Activated naive CD8-positive, alpha-beta T cell treated with anti-CD3 and anti-CD28 coated beads, Interleukin-2, amount 50 U/mL, for 24 hours (primary cell): ENCODE results near the gene ZNF22.

Experiments used
- ATAC-seq: fragments of 150-1000 bp; cut with Tn5 transposase; one replicate; pipeline ENCODE4 v1.10.0; 2021
- DNase-seq: peaks from one replicate; pipeline ENCODE4 v3.0.0; 2021
- H3K27ac Mint-ChIP-seq: one replicate; pipeline ENCODE4 v1.8.0; 2021; ENCODE audit warnings: mild to moderate bottlenecking, mixed read lengths
- H3K27me3 Mint-ChIP-seq: one replicate; pipeline ENCODE4 v1.8.0; 2021; ENCODE audit warnings: mixed read lengths
- H3K36me3 Mint-ChIP-seq: one replicate; pipeline ENCODE4 v1.8.0; 2021; ENCODE audit warnings: low read depth, mixed read lengths
- H3K4me1 Mint-ChIP-seq: one replicate; pipeline ENCODE4 v1.8.0; 2021; ENCODE audit warnings: mixed read lengths
- H3K4me3 Mint-ChIP-seq: one replicate; pipeline ENCODE4 v1.8.0; 2021; ENCODE audit warnings: mild to moderate bottlenecking, moderate library complexity, mixed read lengths
- H3K9me3 Mint-ChIP-seq: one replicate; pipeline ENCODE4 v1.8.0; 2021; ENCODE audit warnings: mixed read lengths

ZNF22 gene

DNA sequence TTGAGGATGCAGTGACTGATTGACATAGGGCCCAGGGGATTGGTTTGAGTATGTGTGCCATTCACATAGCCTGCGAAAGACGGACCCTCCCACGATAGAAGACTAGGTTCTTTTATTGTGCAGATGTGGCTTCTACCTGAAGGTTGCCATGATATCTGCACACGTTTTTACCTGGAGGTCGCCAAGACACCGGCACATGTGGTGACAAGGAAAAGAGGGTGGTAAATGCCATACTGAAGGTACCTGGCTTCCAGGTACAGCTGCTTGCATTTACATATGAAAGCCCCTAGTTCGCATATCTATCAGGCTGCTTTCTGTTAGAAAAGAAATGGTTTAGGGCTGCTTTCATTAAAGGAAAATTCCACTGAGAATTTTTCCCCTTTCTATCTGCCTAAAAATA, 43.6 kb downstream of the ZNF22 start:
- no peak for DNase-seq
- no peak overlapping the region for H3K27ac Mint-ChIP-seq
- no peak for ATAC-seq
- H3K4me1 Mint-ChIP-seq: no peaks in the 10 kb centered on the region
- H3K9me3 Mint-ChIP-seq: peaks cover 13% of the 10 kb centered on the region
- no peak overlapping the region for H3K4me3 Mint-ChIP-seq
- H3K27me3 Mint-ChIP-seq: no peaks in the 10 kb centered on the region
- H3K36me3 Mint-ChIP-seq: no peaks in the 10 kb centered on the region

- H3K27ac Mint-ChIP-seq: no peak overlapping the region
- no peak overlapping the region for H3K4me3 Mint-ChIP-seq
- H3K9me3 Mint-ChIP-seq: peaks cover 15% of the 10 kb centered on the region
- H3K36me3 Mint-ChIP-seq: no peaks in the 10 kb centered on the region
- DNase-seq: no peak
- no peaks in the 10 kb centered on the region for H3K4me1 Mint-ChIP-seq
- ATAC-seq: no peak
- peaks cover 6% of the 10 kb centered on the region for H3K27me3 Mint-ChIP-seq
Observed at GRCh38 chr10:45050551-45051235, 50.0 kb downstream of the ZNF22 start.

- Mint-ChIP-seq H3K4me1 (no peaks in the 10 kb centered on the region), H3K36me3 (no peaks in the 10 kb centered on the region), H3K9me3 (peaks cover 15% of the 10 kb centered on the region), H3K4me3 (no peak overlapping the region), H3K27me3 (peaks cover 6% of the 10 kb centered on the region), H3K27ac (no peak overlapping the region)
- DNase-seq (no peak), ATAC-seq (no peak)
Observed at GRCh38 chr10:45052700-45053099, 52.0 kb downstream of the ZNF22 start.

DNA sequence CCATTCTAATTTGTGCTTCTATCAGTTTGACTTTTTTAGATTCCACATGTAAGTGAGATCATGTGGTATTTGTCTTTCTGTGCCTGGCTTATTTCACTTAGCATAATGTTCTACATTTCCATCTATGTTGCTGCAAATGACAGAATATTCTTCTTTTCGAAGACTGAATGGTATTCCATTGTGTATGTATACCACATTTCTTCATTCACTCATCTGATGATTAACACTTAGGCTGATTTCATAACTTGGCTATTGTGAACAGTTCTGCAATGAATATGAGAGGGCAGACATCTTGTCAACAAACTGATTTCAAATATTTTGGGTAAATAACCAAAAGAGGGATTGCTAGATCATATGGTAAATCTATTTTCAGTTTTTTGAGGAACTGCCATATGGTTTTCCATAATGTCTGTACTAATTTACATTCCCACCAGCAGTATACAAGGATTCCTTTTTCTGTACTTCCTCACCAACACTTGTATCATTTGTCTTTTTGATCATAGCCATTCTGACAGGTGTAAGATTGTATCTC, 52.9 kb downstream of the ZNF22 start:
- H3K9me3 Mint-ChIP-seq: peaks cover 12% of the 10 kb centered on the region
- DNase-seq (no peak), ATAC-seq (no peak)
- no peak overlapping the region for H3K27ac Mint-ChIP-seq
- no peaks in the 10 kb centered on the region for H3K36me3 Mint-ChIP-seq
- peaks cover 6% of the 10 kb centered on the region for H3K27me3 Mint-ChIP-seq
- H3K4me1 Mint-ChIP-seq: no peaks in the 10 kb centered on the region
- no peak overlapping the region for H3K4me3 Mint-ChIP-seq
